Prostate gland (tissue), 2 donors: Measurements from ENCODE around the gene SLAIN1.

Source experiments
- POLR2A ChIP-seq: fragments of 450-650 bp; IDR thresholded peaks from one replicate; pipeline ENCODE4 v1.6.1; 2016; ENCODE audit warnings: antibody characterized with exemption, mild to moderate bottlenecking
- POLR2AphosphoS5 ChIP-seq: sonication (generic); formaldehyde crosslinking; IDR thresholded peaks from one replicate; pipeline ENCODE4 v1.6.1; 2017; ENCODE audit warnings: antibody characterized with exemption
- TF ChIP-seq, protein P1 (sequence below), 4 experiments: fragments of 200-600 bp in 2 of 4; fragments of 450-650 bp in 2 of 4; sonication (generic) in 2 of 4; IDR thresholded peaks; 1 replicate in 3 of 4; 2 replicates in 1 of 4; pipeline ENCODE4 v1.5.1; 2016 to 2019; ENCODE audit warnings: antibody characterized with exemption in 4 of 4, mild to moderate bottlenecking in 2 of 4, moderate library complexity in 2 of 4

DNA sequence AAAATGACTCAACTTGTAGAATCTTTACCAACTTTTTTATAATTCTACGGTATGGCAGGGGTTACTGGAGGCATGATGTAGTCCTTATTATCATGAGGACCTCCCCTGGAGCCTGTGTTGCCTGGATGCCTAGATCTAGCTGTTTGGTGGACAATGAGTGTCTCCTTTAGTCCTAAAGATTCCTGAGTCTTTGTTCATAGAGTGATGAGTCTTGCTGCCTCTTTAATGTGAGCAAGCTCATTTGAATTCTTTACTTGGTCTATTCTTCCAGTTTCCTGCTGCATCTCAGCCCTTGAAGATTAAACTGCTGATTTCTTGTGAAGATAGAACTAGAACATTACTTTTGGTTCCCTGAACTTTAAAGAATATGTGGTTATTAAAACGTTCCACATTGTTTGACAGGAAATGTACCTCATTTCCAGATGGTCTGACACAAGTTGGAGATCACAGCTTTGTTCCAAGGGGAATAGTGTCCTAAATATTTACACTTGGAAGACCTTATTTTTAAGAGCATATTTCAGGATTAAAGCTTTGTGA, 51.9 kb downstream of the SLAIN1 start:
- TF ChIP-seq POLR2AphosphoS5: no peak
- TF ChIP-seq, protein P1, sequence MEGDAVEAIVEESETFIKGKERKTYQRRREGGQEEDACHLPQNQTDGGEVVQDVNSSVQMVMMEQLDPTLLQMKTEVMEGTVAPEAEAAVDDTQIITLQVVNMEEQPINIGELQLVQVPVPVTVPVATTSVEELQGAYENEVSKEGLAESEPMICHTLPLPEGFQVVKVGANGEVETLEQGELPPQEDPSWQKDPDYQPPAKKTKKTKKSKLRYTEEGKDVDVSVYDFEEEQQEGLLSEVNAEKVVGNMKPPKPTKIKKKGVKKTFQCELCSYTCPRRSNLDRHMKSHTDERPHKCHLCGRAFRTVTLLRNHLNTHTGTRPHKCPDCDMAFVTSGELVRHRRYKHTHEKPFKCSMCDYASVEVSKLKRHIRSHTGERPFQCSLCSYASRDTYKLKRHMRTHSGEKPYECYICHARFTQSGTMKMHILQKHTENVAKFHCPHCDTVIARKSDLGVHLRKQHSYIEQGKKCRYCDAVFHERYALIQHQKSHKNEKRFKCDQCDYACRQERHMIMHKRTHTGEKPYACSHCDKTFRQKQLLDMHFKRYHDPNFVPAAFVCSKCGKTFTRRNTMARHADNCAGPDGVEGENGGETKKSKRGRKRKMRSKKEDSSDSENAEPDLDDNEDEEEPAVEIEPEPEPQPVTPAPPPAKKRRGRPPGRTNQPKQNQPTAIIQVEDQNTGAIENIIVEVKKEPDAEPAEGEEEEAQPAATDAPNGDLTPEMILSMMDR (IDR thresholded peaks at IDR 0.05): no peak
- no peak for TF ChIP-seq POLR2A
